Mesenchymal stem cell (in vitro differentiated cells and primary cell): ENCODE results near the gene NTN5.
"Not testable (repeated sequence)": the region's sequence is repeated elsewhere in the genome, so short reads cannot be mapped to it uniquely, and the experiment has no call there.

Experiments used
- DNase-seq: peaks from one replicate; pipeline ENCODE4 v3.0.0-alpha.2; 2013
- H2AFZ ChIP-seq: one replicate; pipeline ENCODE4 v1.6.1; 2013; ENCODE audit warnings: low read depth, mild to moderate bottlenecking, control low read depth, inconsistent platforms, low read length, moderate library complexity
- H2AK5ac ChIP-seq: 2 replicates; pipeline ENCODE4 v1.6.1; 2013; ENCODE audit warnings: low read length, moderate library complexity, mild to moderate bottlenecking, inconsistent platforms; ENCODE audit not compliant: severe bottlenecking
- H2BK120ac ChIP-seq: one replicate; pipeline ENCODE4 v1.6.1; 2013; ENCODE audit warnings: low read depth, mild to moderate bottlenecking, inconsistent platforms, low read length, moderate library complexity
- H2BK12ac ChIP-seq, 2 experiments: one replicate each; pipeline ENCODE4 v1.6.1; 2013; ENCODE audit warnings: inconsistent platforms in 2 of 2, low read length in 2 of 2, mild to moderate bottlenecking in 2 of 2, moderate library complexity in 2 of 2, control low read depth in 1 of 2
- H2BK15ac ChIP-seq: one replicate; pipeline ENCODE4 v1.6.1; 2013; ENCODE audit warnings: mild to moderate bottlenecking, low read depth, inconsistent platforms; ENCODE audit not compliant: poor library complexity, severe bottlenecking
- H2BK5ac ChIP-seq: 2 replicates; pipeline ENCODE4 v1.6.1; 2013; ENCODE audit warnings: low read depth, mild to moderate bottlenecking, low read length, control low read depth, inconsistent platforms; ENCODE audit not compliant: poor library complexity, severe bottlenecking
- H3K14ac ChIP-seq, 2 experiments: one replicate each; pipeline ENCODE4 v1.6.1; 2013; ENCODE audit warnings: inconsistent platforms in 2 of 2, low read length in 2 of 2, control low read depth in 1 of 2, mild to moderate bottlenecking in 1 of 2, moderate library complexity in 1 of 2
- H3K18ac ChIP-seq, 2 experiments: one replicate each; pipeline ENCODE4 v1.6.1; 2013; ENCODE audit warnings: inconsistent platforms in 2 of 2, low read length in 2 of 2, control low read depth in 1 of 2, low read depth in 1 of 2, mild to moderate bottlenecking in 1 of 2
- H3K23ac ChIP-seq, 2 experiments: one replicate each; pipeline ENCODE4 v1.6.1; 2013; ENCODE audit warnings: inconsistent platforms in 2 of 2, low read length in 2 of 2, mild to moderate bottlenecking in 2 of 2, moderate library complexity in 2 of 2, control low read depth in 1 of 2
- H3K27ac ChIP-seq: 2 replicates; pipeline ENCODE4 v1.5.1; 2013; ENCODE audit warnings: mild to moderate bottlenecking, moderate library complexity, low read length, control low read depth, inconsistent platforms; ENCODE audit not compliant: poor library complexity, severe bottlenecking
- H3K27me3 ChIP-seq, 2 experiments: 2 replicates each; pipeline versions ENCODE4 v1.6.1 to v1.7.0; 2013; ENCODE audit warnings: low read length in 2 of 2, mild to moderate bottlenecking in 2 of 2, moderate library complexity in 2 of 2, control low read depth in 1 of 2, inconsistent platforms in 1 of 2; ENCODE audit not compliant: control insufficient read depth in 1 of 2, insufficient read depth in 1 of 2
- H3K36me3 ChIP-seq, 2 experiments: 2 replicates each; pipeline versions ENCODE4 v1.6.1 to v1.7.0; 2013; ENCODE audit warnings: low read length in 2 of 2, control low read depth in 1 of 2, inconsistent platforms in 1 of 2, low read depth in 1 of 2, mild to moderate bottlenecking in 1 of 2; ENCODE audit not compliant: insufficient read depth in 2 of 2, control insufficient read depth in 1 of 2
- H3K4ac ChIP-seq, 2 experiments: one replicate each; pipeline ENCODE4 v1.6.1; 2013; ENCODE audit warnings: inconsistent platforms in 2 of 2, low read length in 2 of 2, mild to moderate bottlenecking in 2 of 2, moderate library complexity in 2 of 2, control low read depth in 1 of 2, low read depth in 1 of 2
- H3K4me1 ChIP-seq: 2 replicates; pipeline ENCODE4 v1.6.1; 2013; ENCODE audit warnings: low read depth, low read length, control low read depth; ENCODE audit not compliant: control insufficient read depth, insufficient read depth
- H3K4me2 ChIP-seq: 2 replicates; pipeline ENCODE4 v1.6.1; 2013; ENCODE audit warnings: low read length, mild to moderate bottlenecking, inconsistent platforms; ENCODE audit not compliant: poor library complexity, severe bottlenecking
- H3K4me3 ChIP-seq, 2 experiments: 2 replicates each; pipeline versions ENCODE4 v1.5.1 to v1.7.0; 2013; ENCODE audit warnings: low read length in 2 of 2, mild to moderate bottlenecking in 2 of 2, control low read depth in 1 of 2, low read depth in 1 of 2; ENCODE audit not compliant: insufficient read depth in 1 of 2
- H3K79me1 ChIP-seq: replicated peaks from 2 replicates; pipeline ENCODE4 v1.6.1; 2013; ENCODE audit warnings: mild to moderate bottlenecking, control low read depth, low read length, inconsistent platforms; ENCODE audit not compliant: poor library complexity, severe bottlenecking
- H3K9ac ChIP-seq: 2 replicates; pipeline ENCODE4 v1.7.0; 2013; ENCODE audit warnings: mild to moderate bottlenecking, low read length, moderate library complexity
- H3K9me3 ChIP-seq: 2 replicates; pipeline ENCODE4 v1.7.0; 2013; ENCODE audit warnings: mild to moderate bottlenecking, low read length; ENCODE audit not compliant: control insufficient read depth
- H4K8ac ChIP-seq: one replicate; pipeline ENCODE4 v1.6.1; 2013; ENCODE audit warnings: inconsistent platforms, mild to moderate bottlenecking, low read length, moderate library complexity
- H4K91ac ChIP-seq: one replicate; pipeline ENCODE4 v1.6.1; 2013; ENCODE audit warnings: mild to moderate bottlenecking, low read length, inconsistent platforms
- WGBS: methylation state at CpG from one replicate; pipeline ENCODE4 v1.1.7; 2013; ENCODE audit warnings: mixed read lengths; 5-methylcytosine and 5-hydroxymethylcytosine counted together

Gene NTN5

GRCh38 chr19:48689449-48689848 lies 16.6 kb upstream of the NTN5 start:
- Histone ChIP-seq H4K8ac (no peak overlapping the region), H2BK12ac (no peak overlapping the region), H2AK5ac (no peak overlapping the region), H3K4me1 (peaks cover 3% of the 10 kb centered on the region), H2BK15ac (no peak overlapping the region), H3K18ac (no peak overlapping the region), H3K4ac (no peak overlapping the region), H3K36me3 (no peaks in the 10 kb centered on the region), H3K27me3 (peaks cover 0 to 7% of the 10 kb centered on the region in 2 experiments), H2BK5ac (no peak overlapping the region), H3K27ac (no peak overlapping the region), H2AFZ (no peak overlapping the region), H3K9ac (no peak overlapping the region), H3K14ac (no peak overlapping the region), H4K91ac (no peak overlapping the region), H3K4me3 (no peak overlapping the region), H3K9me3 (no peaks in the 10 kb centered on the region), H3K79me1 (no peaks in the 10 kb centered on the region), H3K23ac (no peak overlapping the region), H2BK120ac (no peak overlapping the region), H3K4me2 (no peak overlapping the region)
- DNase-seq = no peak
- WGBS = 80% methylated on average over 5 of the region's 7 CpGs

DNA sequence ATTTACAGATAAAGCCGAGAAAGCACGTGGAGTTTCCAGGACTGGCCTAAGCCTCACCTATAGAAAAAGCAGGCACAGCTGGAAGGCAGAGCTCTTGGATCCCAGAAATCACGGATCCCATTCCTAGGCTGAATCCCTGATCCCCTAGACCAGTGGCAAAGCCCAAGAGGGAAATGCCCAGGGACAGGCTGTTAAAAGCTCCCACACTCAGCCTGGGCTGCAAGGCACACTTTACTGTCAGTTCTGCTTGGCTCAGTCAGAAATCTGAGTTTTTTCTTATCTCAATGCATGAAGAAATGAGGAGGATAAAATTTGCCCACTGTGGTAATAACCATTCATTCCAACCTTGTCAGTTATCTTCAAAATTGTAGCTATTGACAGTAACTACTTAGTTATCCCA lies 15.0 kb upstream of the NTN5 start:
- no peak overlapping the region for H2AK5ac ChIP-seq
- peaks cover 5 to 7% of the 10 kb centered on the region in 2 experiments for H3K27me3 ChIP-seq
- peaks cover 3% of the 10 kb centered on the region for H3K4me1 ChIP-seq
- no peak overlapping the region for H3K23ac ChIP-seq
- H2BK12ac ChIP-seq = no peak overlapping the region
- no peak overlapping the region for H3K4me3 ChIP-seq
- DNase-seq = no peak
- no peaks in the 10 kb centered on the region for H3K36me3 ChIP-seq
- no peak overlapping the region for H4K91ac ChIP-seq
- no peak overlapping the region for H3K18ac ChIP-seq
- H3K14ac ChIP-seq = no peak overlapping the region
- no peak overlapping the region for H3K9ac ChIP-seq
- H3K27ac ChIP-seq = no peak overlapping the region
- no peaks in the 10 kb centered on the region for H3K79me1 ChIP-seq
- H2BK120ac ChIP-seq = no peak overlapping the region
- 88% methylated on average over 3 of the region's 3 CpGs for WGBS
- H2BK5ac ChIP-seq = no peak overlapping the region
- H3K4ac ChIP-seq = no peak overlapping the region
- no peak overlapping the region for H3K4me2 ChIP-seq
- H2BK15ac ChIP-seq = no peak overlapping the region
- no peaks in the 10 kb centered on the region for H3K9me3 ChIP-seq
- H2AFZ ChIP-seq = no peak overlapping the region
- H4K8ac ChIP-seq = no peak overlapping the region

DNA sequence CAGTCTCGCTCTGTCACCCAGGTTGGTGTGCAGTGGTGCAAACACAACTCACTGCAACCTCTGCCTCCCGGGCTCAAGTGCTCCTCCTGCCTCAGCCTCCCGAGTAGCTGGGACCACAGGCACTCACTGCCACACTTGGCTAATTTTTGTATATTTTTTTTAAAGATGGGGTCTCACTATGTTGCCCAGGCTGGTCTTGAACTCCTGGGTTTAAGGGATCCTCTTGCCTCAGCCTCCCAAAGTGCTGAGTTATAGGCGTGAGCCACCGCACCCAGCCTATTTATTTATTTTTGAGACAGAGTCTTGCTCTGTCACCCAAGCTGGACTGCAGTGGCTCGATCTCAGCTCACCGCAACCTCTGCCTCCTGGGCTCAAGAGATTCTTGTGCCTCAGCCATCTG lies 13.8 kb upstream of the NTN5 start:
- not testable (repeated sequence) for H3K9me3 ChIP-seq, H3K79me1 ChIP-seq

DNA sequence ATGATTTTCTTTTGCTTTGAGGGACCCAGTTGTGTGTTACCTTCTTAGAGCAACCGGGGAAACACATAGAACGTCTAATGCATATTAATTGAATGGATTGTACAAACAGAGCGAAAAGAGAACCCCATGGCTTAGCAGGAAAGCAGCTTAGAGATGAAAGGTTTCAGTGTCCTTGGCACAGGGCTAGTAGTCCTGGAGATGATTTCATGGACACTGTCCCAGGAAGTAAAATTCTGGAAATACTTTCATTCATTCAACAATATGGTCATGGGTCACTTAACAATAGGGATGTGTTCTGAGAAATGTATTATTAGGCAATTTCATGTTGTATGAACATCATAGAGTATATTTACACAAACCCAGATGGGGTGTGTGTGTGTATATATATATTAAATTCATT lies 13.3 kb upstream of the NTN5 start:
- H2AK5ac ChIP-seq = no peak overlapping the region
- H2BK120ac ChIP-seq = no peak overlapping the region
- no peak overlapping the region for H2BK5ac ChIP-seq
- H3K27me3 ChIP-seq = peaks cover 5 to 7% of the 10 kb centered on the region in 2 experiments
- no peak overlapping the region for H3K9ac ChIP-seq
- H3K4me2 ChIP-seq = no peak overlapping the region
- H4K8ac ChIP-seq = no peak overlapping the region
- H3K36me3 ChIP-seq = no peaks in the 10 kb centered on the region
- H3K4ac ChIP-seq = no peak overlapping the region
- H2BK15ac ChIP-seq = no peak overlapping the region
- H3K4me3 ChIP-seq = no peak overlapping the region
- no peaks in the 10 kb centered on the region for H3K9me3 ChIP-seq
- H3K18ac ChIP-seq = no peak overlapping the region
- no peak overlapping the region for H3K14ac ChIP-seq
- H3K27ac ChIP-seq = no peak overlapping the region
- H3K79me1 ChIP-seq = no peaks in the 10 kb centered on the region
- no peak overlapping the region for H3K23ac ChIP-seq
- peaks cover 11% of the 10 kb centered on the region for H3K4me1 ChIP-seq
- DNase-seq = no peak
- no peak overlapping the region for H2BK12ac ChIP-seq
- no peak overlapping the region for H4K91ac ChIP-seq
- no peak overlapping the region for H2AFZ ChIP-seq
- 100% methylated on average over 3 of the region's 3 CpGs for WGBS

More for the DNA sequence above, 13.8 kb upstream of the NTN5 start:
- H3K4me2 ChIP-seq, H3K27ac ChIP-seq, H3K4me1 ChIP-seq, H2AFZ ChIP-seq, H3K4ac ChIP-seq, H3K4me3 ChIP-seq, DNase-seq, H2AK5ac ChIP-seq, H2BK15ac ChIP-seq, H2BK12ac ChIP-seq, H3K27me3 ChIP-seq, H3K23ac ChIP-seq, H4K91ac ChIP-seq, H3K18ac ChIP-seq, H3K36me3 ChIP-seq, H3K14ac ChIP-seq, H2BK120ac ChIP-seq, H4K8ac ChIP-seq, H3K9ac ChIP-seq, H2BK5ac ChIP-seq: not testable (repeated sequence)
- WGBS = 95% methylated on average over 6 of the region's 7 CpGs
